GM21526 (cell line): ENCODE data around the gene IPO7.
"Not testable (repeated sequence)": the region's sequence is repeated elsewhere in the genome, so short reads cannot be mapped to it uniquely, and the experiment has no call there.

Experiments
- ATAC-seq: cut with Tn5 transposase; IDR thresholded peaks from one replicate; pipeline ENCODE4 v1.9.1; 2021; ENCODE audit warnings: moderate library complexity; ENCODE audit not compliant: unreplicated experiment, low FRiP score

Gene IPO7

GRCh38 chr11:9397746-9398680 lies 13.6 kb downstream of the IPO7 start:
- ATAC-seq, result no peak

- no peak for ATAC-seq
Measured at GRCh38 chr11:9399466-9399865, 15.0 kb downstream of the IPO7 start.

DNA sequence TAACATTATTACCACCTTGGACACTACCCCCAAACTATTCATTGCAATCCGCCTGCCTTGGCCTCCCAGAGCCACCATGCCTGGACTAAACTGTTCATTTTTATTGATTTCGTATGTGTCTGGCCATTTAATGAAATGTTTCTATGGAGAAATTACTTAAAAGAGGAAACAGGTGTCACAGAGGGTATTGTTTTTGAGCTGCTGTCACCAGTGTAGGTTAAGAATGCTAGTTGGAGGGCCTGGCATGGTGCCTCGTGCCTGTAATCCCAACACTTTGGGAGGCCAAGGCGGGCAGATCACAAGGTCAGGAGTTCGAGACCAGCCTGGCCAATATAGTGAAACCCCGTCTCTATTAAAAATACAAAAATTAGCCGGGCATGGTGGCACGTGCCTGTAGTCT lies 17.4 kb downstream of the IPO7 start:
- ATAC-seq, result not testable (repeated sequence)

GRCh38 chr11:9428706-9429105 lies 44.3 kb downstream of the IPO7 start:
- no peak for ATAC-seq

DNA sequence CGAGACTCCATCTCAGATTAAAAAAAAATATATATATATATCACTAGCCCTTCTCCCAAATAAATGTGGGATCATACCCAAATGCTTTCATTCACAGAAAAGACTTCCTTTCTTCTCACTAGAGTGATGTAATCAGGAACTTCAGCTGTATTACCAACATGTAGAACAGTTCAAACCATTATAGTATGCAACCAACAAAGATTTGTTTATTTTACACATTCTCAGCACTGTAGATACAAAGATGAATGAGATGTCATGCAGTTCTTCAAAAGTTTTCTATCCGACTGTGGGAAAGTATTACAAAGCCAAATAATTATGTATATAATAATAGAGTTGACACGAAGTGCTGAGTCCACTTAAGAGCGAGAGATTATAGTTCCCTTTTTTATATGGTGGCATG lies 54.2 kb downstream of the IPO7 start:
- ATAC-seq, result no peak

- no peak for ATAC-seq
Measured at GRCh38 chr11:9446230-9446629, 61.8 kb downstream of the IPO7 start.

GRCh38 chr11:9448576-9449352 lies 64.3 kb downstream of the IPO7 start:
- no peak for ATAC-seq

DNA sequence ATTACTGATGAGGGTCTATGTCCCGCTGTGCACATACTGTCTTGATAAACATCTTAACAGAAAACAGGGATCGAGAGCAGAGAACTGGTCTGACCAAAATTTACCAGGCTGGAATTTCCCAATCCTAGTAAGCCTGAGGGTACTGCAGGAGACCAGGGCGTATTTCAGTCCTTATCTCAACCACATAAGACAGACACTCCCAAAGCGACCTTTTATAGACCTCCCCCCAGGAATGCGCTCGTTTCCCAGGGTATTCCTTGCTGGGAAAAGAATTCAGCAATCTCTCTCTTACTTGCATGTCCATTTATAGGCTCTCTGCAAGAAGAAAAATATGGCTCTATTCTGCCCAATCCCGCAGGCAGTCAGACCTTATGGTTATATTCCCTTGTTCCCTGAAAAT lies 67.6 kb downstream of the IPO7 start:
- not testable (repeated sequence) for ATAC-seq

GRCh38 chr11:9455722-9456121 lies 71.3 kb downstream of the IPO7 start:
- ATAC-seq, result no peak

- no peak for ATAC-seq
Measured at GRCh38 chr11:9459667-9460321, 75.3 kb downstream of the IPO7 start.

- ATAC-seq, result peak; percentile 85
Measured at GRCh38 chr11:9460322-9461062, 76.0 kb downstream of the IPO7 start, which contains the start of gene ZNF143. Gene ZNF143 (plus strand): TSS chr11:9461012. CDS start chr11:9471309, 10,297 bp downstream.

DNA sequence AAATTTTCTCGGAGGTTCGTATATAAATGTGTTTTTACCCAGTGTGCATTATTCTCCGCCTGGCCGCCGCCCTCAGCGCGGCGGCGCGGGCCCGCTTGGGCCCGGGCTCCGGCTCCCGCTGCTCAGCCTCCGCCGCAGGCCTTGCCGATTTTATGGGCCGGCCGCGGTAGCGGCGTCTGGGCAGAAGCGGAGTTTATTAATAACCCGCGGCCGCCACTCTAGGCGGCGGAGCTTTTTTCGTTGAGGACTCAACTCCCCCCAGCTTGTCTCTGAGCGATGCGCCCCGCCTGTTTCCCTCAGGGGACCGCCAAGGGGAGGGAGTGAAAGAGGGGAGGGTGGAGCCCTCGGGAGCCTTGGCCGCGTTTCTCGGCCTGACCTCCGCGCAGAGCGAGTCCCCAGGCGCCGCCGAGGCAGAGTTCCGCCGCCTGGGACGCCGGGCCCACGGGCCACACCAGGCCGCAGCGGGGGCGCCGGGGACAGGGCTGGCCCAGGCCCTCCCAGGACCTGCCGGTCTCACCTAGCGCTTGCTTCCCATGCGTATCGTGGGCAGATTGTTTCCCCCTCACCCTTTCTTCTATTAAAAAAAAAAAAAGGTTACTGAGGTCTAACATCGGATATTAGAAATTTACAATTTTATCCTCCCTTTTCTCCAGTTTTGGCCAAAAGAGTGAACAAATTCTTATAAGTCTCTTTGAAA lies 76.8 kb downstream of the IPO7 start:
- peak; percentile 43 for ATAC-seq

DNA sequence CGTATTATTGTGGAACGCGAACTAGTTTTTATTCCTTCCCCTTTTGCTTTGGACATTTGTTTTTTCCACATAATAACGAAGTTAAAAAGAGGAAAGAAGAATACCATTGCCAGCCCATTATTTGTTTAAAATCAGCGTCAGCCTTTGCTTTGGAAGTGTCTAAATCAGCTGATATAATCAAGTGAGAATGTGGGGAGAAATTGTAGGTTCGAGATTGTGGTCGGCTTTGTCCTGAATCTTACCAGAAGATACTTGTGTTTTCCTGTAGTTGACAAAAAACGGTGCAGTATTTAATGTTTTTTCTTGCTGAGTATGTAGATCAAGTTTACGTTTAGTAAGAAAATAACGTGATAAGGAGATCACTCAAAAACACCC lies 77.3 kb downstream of the IPO7 start:
- no peak for ATAC-seq

DNA sequence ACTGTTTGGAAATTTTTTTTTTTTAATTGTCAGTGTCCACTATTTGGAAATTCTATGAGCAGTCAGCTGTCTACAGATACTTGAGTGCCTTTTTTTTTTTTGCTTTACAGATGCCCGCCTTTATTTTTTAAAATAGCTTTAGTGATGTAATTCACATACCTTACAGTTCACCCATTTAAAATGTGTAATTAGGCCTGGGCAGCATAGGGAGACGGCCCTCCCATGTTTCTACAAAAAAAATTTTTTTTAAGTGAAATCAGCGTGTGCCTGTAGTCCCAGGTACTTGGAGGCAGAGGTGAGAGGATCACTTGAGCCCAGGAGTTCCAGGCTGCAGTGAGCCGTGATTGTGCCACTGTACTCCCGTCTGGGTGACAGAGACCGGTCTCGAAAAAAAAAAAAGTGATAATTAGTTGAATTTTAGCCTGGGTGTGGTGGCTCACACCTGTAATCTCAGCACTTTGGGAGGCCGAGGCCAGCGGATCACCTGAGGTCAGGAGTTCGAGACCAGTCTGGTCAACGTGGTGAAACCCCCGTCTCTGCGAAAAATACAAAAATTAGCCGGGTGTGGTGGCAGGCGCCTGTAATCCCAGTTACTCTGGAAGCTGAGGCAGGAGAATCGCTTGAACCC lies 77.8 kb downstream of the IPO7 start:
- ATAC-seq, result no peak

DNA sequence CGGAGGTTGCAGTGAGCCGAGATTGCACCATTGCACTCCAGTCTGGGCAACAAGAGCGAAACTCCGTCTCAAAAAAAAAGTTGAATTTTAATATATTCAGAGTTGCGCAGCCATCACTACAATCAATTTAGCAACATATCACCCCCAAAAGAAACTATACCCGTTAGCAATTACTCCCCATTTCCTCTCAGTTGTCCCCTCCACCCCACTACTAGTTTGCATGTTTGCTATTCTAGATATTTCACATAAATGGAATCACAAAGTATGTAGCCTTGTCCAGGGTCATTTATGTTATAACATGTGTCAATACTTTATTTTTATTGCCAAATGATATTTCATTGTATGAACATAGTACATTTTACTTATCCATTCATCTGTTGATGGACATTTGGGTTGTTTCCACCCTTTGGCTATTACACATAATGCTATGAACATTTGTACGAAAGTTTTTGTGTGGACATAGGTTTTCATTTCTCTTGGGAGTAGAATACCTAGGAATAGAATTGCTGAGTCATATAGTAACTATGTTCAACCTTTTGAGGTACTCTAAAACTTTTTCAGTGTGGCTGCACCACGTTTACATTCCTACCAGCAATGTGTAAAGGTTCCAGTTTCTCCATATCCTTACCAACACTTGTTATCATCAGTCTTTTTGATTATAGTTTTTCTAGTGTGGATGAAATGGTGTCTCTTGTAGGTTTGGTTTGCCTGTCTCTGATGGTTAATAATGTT lies 78.5 kb downstream of the IPO7 start:
- ATAC-seq, result no peak

DNA sequence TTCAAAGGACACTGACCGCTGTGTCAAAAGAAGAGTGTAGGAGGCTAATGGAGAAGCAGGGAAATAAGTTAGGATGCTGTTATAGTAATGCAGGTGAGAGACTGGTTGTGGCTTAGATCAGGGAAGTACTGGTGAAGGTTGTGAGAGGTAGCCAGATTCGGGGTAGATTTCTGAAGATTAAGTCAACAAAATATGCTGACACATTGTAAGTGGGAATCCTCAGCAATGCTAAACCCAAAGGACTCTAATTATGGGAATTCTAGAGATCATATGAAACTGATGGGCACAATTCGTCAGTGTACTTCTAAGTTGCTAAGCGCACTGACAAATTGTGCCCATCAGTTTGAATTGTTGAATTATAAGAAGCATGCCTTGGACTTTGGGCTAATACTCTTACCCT lies 86.3 kb downstream of the IPO7 start:
- ATAC-seq, result no peak

DNA sequence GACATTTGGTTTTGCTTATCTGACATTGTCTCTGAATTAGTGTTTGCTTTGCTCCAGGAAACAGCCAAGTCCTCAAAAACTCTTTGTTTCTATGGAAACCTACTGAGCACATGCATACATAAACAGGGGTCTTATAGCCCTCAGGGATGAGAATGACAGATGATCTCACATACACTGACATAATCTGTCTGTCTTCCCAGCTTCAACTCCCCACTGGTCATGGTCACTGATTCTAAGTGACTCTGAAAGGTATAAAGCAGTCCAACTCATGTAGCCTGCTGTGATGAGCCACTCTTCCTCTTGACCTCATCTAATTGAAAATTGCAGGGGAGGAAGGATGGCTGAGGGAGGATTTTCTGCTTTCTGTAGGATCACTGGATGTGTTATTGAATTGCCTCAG lies 89.0 kb downstream of the IPO7 start:
- no peak for ATAC-seq

GRCh38 chr11:9479899-9480298 lies 95.4 kb downstream of the IPO7 start:
- ATAC-seq, result no peak
